ENCODE measurements around the gene UGT1A7.

DNA sequence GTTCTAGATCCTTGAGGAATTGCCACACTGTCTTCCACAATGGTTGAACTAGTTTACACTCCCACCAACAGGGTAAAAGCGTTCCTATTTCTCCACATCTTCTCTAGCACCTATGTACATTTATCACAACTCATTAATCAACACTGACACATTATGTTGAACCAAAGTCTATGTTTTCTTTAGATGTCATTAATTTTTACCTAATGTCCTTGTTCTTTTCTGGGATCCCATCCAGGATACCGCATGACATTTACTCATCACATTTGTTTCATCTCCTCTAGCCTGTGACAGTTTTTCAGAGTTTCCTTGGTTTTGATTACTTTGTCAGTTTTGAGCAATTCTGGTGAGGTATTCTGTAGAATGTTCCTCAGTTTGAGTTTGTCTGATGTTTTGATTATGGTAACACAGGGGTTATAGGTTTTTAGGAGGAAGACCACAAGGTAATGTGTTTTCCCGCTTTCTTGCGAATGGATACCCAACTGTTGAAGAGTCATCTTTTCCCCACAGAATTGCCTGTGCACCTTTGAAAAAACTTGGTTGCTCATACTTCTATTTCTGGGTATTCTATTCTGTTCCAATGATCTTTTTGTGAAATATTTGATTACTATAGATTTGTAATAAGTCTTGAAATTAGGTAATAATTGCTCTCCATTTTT, 13.0 kb upstream of the UGT1A7 start:
- TF ChIP-seq, protein P1, sequence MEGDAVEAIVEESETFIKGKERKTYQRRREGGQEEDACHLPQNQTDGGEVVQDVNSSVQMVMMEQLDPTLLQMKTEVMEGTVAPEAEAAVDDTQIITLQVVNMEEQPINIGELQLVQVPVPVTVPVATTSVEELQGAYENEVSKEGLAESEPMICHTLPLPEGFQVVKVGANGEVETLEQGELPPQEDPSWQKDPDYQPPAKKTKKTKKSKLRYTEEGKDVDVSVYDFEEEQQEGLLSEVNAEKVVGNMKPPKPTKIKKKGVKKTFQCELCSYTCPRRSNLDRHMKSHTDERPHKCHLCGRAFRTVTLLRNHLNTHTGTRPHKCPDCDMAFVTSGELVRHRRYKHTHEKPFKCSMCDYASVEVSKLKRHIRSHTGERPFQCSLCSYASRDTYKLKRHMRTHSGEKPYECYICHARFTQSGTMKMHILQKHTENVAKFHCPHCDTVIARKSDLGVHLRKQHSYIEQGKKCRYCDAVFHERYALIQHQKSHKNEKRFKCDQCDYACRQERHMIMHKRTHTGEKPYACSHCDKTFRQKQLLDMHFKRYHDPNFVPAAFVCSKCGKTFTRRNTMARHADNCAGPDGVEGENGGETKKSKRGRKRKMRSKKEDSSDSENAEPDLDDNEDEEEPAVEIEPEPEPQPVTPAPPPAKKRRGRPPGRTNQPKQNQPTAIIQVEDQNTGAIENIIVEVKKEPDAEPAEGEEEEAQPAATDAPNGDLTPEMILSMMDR (IDR thresholded peaks at IDR 0.05; ENCODE audit: insufficient read depth, low read length, poor library complexity, severe bottlenecking), result no peak
- no peak for TF ChIP-seq EZH2phosphoT487 (conservative IDR thresholded peaks at IDR 0.05; ENCODE audit: low read length)
